GM23338 (cell line): ENCODE results near the gene NFATC1. TPM values are rescaled to one million over a fixed set of nuclear protein-coding genes. Genes with fewer than 3 reads are reported as not detected.

Experiments used
- ATAC-seq: fragments of 200-7000 bp; cut with Tn5 transposase; 3 replicates; pipeline ENCODE4 v1.9.1; 2020
- DNase-seq: peaks from one replicate; pipeline ENCODE4 v3.0.0-alpha.2; 2015; ENCODE audit warnings: low spot score
- H2AFZ ChIP-seq: fragments of 200-600 bp; sonication (generic); 2 replicates; pipeline ENCODE4 v1.8.0; 2016; ENCODE audit warnings: antibody characterized with exemption, mild to moderate bottlenecking, moderate library complexity
- H3F3A ChIP-seq: fragments of 200-600 bp; sonication (generic); replicated peaks from 2 replicates; pipeline ENCODE4 v1.8.0; 2017; ENCODE audit warnings: antibody characterized with exemption, mixed run types, low read depth
- H3K27ac ChIP-seq: fragments of 200-600 bp; sonication (generic); 2 replicates; pipeline ENCODE4 v1.6.1; 2016; ENCODE audit warnings: low read depth
- H3K27me3 ChIP-seq: fragments of 200-600 bp; sonication (generic); 2 replicates; pipeline ENCODE4 v1.8.0; 2016; ENCODE audit warnings: mild to moderate bottlenecking, mixed run types, moderate library complexity; ENCODE audit not compliant: insufficient read depth
- H3K36me3 ChIP-seq: fragments of 200-600 bp; sonication (generic); 2 replicates; pipeline ENCODE4 v1.8.0; 2016; ENCODE audit warnings: mild to moderate bottlenecking; ENCODE audit not compliant: insufficient read depth
- H3K4me1 ChIP-seq: fragments of 200-600 bp; sonication (generic); 2 replicates; pipeline ENCODE4 v1.8.0; 2016; ENCODE audit warnings: mild to moderate bottlenecking, moderate library complexity; ENCODE audit not compliant: insufficient read depth
- H3K4me2 ChIP-seq: fragments of 200-600 bp; sonication (generic); 2 replicates; pipeline ENCODE4 v1.7.1; 2017; ENCODE audit warnings: mixed run types
- H3K4me3 ChIP-seq: fragments of 200-600 bp; sonication (generic); 2 replicates; pipeline ENCODE4 v1.6.1; 2016; ENCODE audit warnings: mixed run types
- H3K79me2 ChIP-seq: fragments of 200-600 bp; sonication (generic); replicated peaks from 2 replicates; pipeline ENCODE4 v1.8.0; 2017; ENCODE audit warnings: mild to moderate bottlenecking; ENCODE audit not compliant: insufficient read depth
- H3K9me2 ChIP-seq: fragments of 200-600 bp; sonication (generic); 2 replicates; pipeline ENCODE4 v1.8.0; 2017; ENCODE audit not compliant: insufficient read depth
- H4K20me1 ChIP-seq: fragments of 200-600 bp; sonication (generic); replicated peaks from 2 replicates; pipeline ENCODE4 v1.8.0; 2017; ENCODE audit warnings: mild to moderate bottlenecking; ENCODE audit not compliant: insufficient read depth
- H3K27ac Mint-ChIP-seq: 2 replicates; pipeline ENCODE4 v1.8.0; 2020; ENCODE audit warnings: inconsistent platforms, mild to moderate bottlenecking, moderate library complexity, mixed read lengths
- H3K27me3 Mint-ChIP-seq: 3 replicates; pipeline ENCODE4 v1.8.0; 2022; ENCODE audit warnings: low read depth, mild to moderate bottlenecking, moderate library complexity, mixed read lengths, inconsistent platforms; ENCODE audit not compliant: insufficient read depth, poor library complexity
- H3K36me3 Mint-ChIP-seq: 3 replicates; pipeline ENCODE4 v1.8.0; 2021; ENCODE audit warnings: low read depth, mild to moderate bottlenecking, inconsistent platforms, moderate library complexity, mixed read lengths
- H3K4me1 Mint-ChIP-seq: 3 replicates; pipeline ENCODE4 v1.8.0; 2020; ENCODE audit warnings: mild to moderate bottlenecking, inconsistent platforms, mixed read lengths
- H3K4me3 Mint-ChIP-seq: 3 replicates; pipeline ENCODE4 v1.8.0; 2021; ENCODE audit warnings: moderate library complexity, mild to moderate bottlenecking, inconsistent platforms, mixed read lengths
- H3K9me3 Mint-ChIP-seq: 3 replicates; pipeline ENCODE4 v1.8.0; 2020; ENCODE audit warnings: moderate library complexity, mild to moderate bottlenecking, inconsistent platforms, mixed read lengths
- CREB1 ChIP-seq: fragments of 250-450 bp; sonication (Bioruptor Pico); IDR thresholded peaks from 2 replicates; pipeline ENCODE4 v1.5.0; 2020; ENCODE audit warnings: low read depth, mild to moderate bottlenecking, moderate library complexity
- EZH2 ChIP-seq: fragments of 200-600 bp; sonication (generic); IDR thresholded peaks from one replicate; pipeline ENCODE4 v1.8.0; 2017; ENCODE audit warnings: antibody characterized with exemption, mild to moderate bottlenecking, low read depth; ENCODE audit not compliant: unreplicated experiment
- JUNB ChIP-seq: IDR thresholded peaks from one replicate; pipeline ENCODE4 v1.6.1; 2016; ENCODE audit warnings: antibody characterized with exemption; ENCODE audit not compliant: unreplicated experiment
- POLR2AphosphoS5 ChIP-seq: IDR thresholded peaks from 2 replicates; pipeline ENCODE4 v1.6.1; 2016; ENCODE audit warnings: antibody characterized with exemption, low read depth
- REST ChIP-seq: IDR thresholded peaks from one replicate; pipeline ENCODE4 v1.6.1; 2018; ENCODE audit warnings: antibody characterized with exemption; ENCODE audit not compliant: unreplicated experiment
- STAT1 ChIP-seq: IDR thresholded peaks from one replicate; pipeline ENCODE4 v1.6.1; 2016; ENCODE audit warnings: antibody characterized with exemption; ENCODE audit not compliant: unreplicated experiment
- ZNF114 ChIP-seq: fragments of 250-450 bp; sonication (Bioruptor Pico); IDR thresholded peaks from 2 replicates; pipeline ENCODE4 v1.5.0; 2020; ENCODE audit warnings: mild to moderate bottlenecking, moderate library complexity
- polyA plus RNA-seq: library from polyadenylated mRNA; unstranded; fragments of >200 nt; fragmentation: Nextera tagmentation; extraction: Ambion mirVana; gene quantifications from 2 replicates; pipeline ENCODE4 v1.2.1, GENCODE V29; 2016
- total RNA-seq: library from RNA; depleted of rRNA; stranded (reverse); fragments of >200 nt; shearing (Covaris generic); gene quantifications from 2 replicates; pipeline ENCODE4 v1.2.3, GENCODE V29; 2014
- TF ChIP-seq, protein P1 (sequence below): IDR thresholded peaks from 2 replicates; pipeline ENCODE4 v1.6.1; 2016; ENCODE audit warnings: antibody characterized with exemption
- TF ChIP-seq, protein P2 (sequence below): fragments of 250-450 bp; sonication (Bioruptor Pico); IDR thresholded peaks from 2 replicates; pipeline ENCODE4 v1.5.0; 2020; ENCODE audit warnings: mild to moderate bottlenecking, moderate library complexity

The NFATC1 gene
- total and polyA plus RNA-seq, 2 experiments from 2014 or later: 3.9 to 6.4 TPM

GRCh38 chr18:79518683-79519128 lies 123.0 kb downstream of the NFATC1 start:
- no peak overlapping the region for H3K27ac ChIP-seq
- no peaks in the 10 kb centered on the region for H3K27me3 ChIP-seq
- Mint-ChIP-seq H3K36me3 (no peaks in the 10 kb centered on the region), H3K4me1 (peaks cover 2% of the 10 kb centered on the region; the same call in 1 of the 3 replicates), H3K27me3 (peaks cover 7% of the 10 kb centered on the region), H3K27ac (no peak overlapping the region), H3K9me3 (no peaks in the 10 kb centered on the region; the same call in 2 of the 3 replicates), H3K4me3 (no peak overlapping the region)
- H3F3A ChIP-seq: no peaks in the 10 kb centered on the region
- H4K20me1 ChIP-seq: no peaks in the 10 kb centered on the region; the same call in 1 of the 2 replicates
- no peaks in the 10 kb centered on the region for H3K36me3 ChIP-seq
- H2AFZ ChIP-seq: no peak overlapping the region
- no peak overlapping the region for H3K4me3 ChIP-seq
- ATAC-seq (no peak), DNase-seq (no peak)
- no peaks in the 10 kb centered on the region for H3K4me1 ChIP-seq
- no peaks in the 10 kb centered on the region for H3K9me2 ChIP-seq
- TF ChIP-seq ZNF114 (CRISPR knock-in tag) (no peak), STAT1 (no peak), REST (no peak), POLR2AphosphoS5 (no peak), JUNB (no peak), EZH2 (no peak), CREB1 (no peak)
- TF ChIP-seq, protein P1, sequence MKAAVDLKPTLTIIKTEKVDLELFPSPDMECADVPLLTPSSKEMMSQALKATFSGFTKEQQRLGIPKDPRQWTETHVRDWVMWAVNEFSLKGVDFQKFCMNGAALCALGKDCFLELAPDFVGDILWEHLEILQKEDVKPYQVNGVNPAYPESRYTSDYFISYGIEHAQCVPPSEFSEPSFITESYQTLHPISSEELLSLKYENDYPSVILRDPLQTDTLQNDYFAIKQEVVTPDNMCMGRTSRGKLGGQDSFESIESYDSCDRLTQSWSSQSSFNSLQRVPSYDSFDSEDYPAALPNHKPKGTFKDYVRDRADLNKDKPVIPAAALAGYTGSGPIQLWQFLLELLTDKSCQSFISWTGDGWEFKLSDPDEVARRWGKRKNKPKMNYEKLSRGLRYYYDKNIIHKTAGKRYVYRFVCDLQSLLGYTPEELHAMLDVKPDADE: no peak
- TF ChIP-seq, protein P2, sequence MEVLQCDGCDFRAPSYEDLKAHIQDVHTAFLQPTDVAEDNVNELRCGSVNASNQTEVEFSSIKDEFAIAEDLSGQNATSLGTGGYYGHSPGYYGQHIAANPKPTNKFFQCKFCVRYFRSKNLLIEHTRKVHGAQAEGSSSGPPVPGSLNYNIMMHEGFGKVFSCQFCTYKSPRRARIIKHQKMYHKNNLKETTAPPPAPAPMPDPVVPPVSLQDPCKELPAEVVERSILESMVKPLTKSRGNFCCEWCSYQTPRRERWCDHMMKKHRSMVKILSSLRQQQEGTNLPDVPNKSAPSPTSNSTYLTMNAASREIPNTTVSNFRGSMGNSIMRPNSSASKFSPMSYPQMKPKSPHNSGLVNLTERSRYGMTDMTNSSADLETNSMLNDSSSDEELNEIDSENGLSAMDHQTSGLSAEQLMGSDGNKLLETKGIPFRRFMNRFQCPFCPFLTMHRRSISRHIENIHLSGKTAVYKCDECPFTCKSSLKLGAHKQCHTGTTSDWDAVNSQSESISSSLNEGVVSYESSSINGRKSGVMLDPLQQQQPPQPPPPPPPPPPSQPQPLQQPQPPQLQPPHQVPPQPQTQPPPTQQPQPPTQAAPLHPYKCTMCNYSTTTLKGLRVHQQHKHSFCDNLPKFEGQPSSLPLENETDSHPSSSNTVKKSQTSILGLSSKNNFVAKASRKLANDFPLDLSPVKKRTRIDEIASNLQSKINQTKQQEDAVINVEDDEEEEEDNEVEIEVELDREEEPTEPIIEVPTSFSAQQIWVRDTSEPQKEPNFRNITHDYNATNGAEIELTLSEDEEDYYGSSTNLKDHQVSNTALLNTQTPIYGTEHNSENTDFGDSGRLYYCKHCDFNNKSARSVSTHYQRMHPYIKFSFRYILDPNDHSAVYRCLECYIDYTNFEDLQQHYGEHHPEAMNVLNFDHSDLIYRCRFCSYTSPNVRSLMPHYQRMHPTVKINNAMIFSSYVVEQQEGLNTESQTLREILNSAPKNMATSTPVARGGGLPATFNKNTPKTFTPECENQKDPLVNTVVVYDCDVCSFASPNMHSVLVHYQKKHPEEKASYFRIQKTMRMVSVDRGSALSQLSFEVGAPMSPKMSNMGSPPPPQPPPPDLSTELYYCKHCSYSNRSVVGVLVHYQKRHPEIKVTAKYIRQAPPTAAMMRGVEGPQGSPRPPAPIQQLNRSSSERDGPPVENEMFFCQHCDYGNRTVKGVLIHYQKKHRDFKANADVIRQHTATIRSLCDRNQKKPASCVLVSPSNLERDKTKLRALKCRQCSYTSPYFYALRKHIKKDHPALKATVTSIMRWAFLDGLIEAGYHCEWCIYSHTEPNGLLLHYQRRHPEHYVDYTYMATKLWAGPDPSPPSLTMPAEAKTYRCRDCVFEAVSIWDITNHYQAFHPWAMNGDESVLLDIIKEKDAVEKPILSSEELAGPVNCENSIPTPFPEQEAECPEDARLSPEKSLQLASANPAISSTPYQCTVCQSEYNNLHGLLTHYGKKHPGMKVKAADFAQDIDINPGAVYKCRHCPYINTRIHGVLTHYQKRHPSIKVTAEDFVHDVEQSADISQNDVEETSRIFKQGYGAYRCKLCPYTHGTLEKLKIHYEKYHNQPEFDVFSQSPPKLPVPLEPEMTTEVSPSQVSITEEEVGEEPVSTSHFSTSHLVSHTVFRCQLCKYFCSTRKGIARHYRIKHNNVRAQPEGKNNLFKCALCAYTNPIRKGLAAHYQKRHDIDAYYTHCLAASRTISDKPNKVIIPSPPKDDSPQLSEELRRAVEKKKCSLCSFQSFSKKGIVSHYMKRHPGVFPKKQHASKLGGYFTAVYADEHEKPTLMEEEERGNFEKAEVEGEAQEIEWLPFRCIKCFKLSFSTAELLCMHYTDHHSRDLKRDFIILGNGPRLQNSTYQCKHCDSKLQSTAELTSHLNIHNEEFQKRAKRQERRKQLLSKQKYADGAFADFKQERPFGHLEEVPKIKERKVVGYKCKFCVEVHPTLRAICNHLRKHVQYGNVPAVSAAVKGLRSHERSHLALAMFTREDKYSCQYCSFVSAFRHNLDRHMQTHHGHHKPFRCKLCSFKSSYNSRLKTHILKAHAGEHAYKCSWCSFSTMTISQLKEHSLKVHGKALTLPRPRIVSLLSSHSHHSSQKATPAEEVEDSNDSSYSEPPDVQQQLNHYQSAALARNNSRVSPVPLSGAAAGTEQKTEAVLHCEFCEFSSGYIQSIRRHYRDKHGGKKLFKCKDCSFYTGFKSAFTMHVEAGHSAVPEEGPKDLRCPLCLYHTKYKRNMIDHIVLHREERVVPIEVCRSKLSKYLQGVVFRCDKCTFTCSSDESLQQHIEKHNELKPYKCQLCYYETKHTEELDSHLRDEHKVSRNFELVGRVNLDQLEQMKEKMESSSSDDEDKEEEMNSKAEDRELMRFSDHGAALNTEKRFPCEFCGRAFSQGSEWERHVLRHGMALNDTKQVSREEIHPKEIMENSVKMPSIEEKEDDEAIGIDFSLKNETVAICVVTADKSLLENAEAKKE (CRISPR knock-in tag): no peak
- no peak overlapping the region for H3K4me2 ChIP-seq
- no peaks in the 10 kb centered on the region for H3K79me2 ChIP-seq
